NCI-H1436 (cell line): ENCODE measurements around the gene KAT5.
A peak's percentile ranks its signal among the peaks of the same experiment; 100 is the strongest.
"Not testable (repeated sequence)": the region's sequence is repeated elsewhere in the genome, so short reads cannot be mapped to it uniquely, and the experiment has no call there.

Source experiments
- DNase-seq: peaks from one replicate; lab custom pipeline; 2025; lab: John Stamatoyannopoulos, UW

KAT5 gene

DNA sequence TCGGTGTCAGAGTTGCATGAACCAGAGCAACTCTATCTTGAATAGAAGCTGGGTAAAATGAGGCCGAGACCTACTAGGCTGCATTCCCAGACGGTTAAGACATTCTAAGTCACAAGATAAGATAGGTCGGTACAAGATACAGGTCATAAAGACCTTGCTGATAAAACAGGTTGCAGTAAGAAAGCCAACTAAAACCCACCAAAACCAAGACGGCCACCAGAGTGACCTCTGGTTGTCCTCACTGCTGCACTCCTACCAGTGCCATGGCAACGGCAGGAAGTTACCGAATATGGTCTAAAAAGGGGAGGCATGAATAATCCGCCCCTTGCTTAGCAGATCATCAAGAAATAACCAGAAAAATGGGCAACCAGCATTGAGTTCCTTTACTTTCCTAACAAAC is 2.4 kb upstream of the KAT5 start:
- DNase-seq, result no peak

DNA sequence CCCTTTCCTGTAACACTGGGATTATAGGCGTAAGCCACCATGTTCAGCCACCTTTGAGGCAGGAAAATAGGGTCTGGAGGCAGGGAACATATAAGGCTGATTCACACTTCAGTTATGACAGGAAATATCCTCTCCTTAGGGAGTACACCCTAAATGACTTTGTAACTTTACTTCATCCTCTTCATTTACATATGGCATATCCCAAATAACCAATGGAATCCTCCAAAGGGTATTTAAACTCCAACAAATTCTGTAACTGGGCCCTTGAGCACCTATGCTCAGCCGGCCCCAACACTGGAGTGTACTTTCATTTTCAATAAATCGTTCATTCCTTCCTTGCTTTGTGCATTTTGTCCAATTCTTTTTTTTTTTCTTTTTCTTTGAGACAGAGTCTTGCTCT is 1.6 kb upstream of the KAT5 start:
- DNase-seq, result no peak

DNA sequence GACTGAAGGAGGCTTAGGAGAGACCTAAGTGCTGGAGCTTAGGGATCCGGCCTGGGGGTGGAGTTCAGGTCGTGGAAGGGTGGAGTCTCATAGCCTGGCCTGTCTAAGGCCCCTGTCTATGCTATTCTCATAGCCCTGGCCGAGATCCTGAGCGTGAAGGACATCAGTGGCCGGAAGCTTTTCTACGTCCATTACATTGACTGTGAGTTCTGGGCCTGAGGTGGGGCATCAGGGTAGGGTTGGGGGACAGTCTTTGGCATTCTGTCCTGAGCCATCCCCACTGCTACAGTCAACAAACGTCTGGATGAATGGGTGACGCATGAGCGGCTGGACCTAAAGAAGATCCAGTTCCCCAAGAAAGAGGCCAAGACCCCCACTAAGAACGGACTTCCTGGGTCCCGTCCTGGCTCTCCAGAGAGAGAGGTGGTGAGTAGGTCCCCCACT is 603 bp downstream of the KAT5 start:
- DNase-seq, result no peak

DNA sequence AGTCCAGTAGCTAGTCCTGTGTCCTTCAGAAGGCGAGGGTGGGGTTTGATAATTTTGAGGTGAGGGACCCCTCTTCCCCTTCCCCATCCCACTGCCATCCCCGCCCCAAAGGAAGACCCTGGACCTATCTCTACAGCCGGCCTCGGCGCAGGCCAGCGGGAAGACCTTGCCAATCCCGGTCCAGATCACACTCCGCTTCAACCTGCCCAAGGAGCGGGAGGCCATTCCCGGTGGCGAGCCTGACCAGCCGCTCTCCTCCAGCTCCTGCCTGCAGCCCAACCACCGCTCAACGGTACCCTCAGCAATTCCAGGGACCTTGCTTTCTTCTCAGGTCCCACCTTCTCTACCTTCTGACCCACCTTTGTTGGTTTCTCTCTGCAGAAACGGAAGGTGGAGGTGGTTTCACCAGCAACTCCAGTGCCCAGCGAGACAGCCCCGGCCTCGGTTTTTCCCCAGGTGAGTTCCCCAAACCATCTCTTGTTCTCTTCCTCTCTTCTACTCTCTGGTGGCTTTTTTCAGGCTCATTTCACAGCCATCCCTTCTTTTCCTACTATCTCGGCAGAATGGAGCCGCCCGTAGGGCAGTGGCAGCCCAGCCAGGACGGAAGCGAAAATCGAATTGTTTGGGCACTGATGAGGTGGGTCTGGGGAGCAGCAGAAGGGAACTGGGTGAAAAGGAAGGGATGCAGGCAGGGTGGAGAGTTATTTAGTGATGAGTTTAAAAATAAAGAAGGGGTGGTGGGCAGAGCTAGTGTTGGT is 1.3 kb downstream of the KAT5 start:
- no peak for DNase-seq

DNA sequence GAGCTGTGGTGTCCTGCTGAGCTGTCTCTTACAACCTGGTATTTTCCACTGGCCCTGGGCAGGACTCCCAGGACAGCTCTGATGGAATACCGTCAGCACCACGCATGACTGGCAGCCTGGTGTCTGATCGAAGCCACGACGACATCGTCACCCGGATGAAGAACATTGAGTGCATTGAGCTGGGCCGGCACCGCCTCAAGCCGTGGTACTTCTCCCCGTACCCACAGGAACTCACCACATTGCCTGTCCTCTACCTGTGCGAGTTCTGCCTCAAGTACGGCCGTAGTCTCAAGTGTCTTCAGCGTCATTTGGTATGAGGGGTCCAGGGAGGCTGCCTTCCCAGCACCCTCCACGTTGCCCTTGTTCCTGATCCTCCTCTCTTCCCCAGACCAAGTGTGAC is 2.4 kb downstream of the KAT5 start:
- no peak for DNase-seq

GRCh38 chr11:65716302-65716701 is 4.2 kb downstream of the KAT5 start:
- no peak for DNase-seq

DNA sequence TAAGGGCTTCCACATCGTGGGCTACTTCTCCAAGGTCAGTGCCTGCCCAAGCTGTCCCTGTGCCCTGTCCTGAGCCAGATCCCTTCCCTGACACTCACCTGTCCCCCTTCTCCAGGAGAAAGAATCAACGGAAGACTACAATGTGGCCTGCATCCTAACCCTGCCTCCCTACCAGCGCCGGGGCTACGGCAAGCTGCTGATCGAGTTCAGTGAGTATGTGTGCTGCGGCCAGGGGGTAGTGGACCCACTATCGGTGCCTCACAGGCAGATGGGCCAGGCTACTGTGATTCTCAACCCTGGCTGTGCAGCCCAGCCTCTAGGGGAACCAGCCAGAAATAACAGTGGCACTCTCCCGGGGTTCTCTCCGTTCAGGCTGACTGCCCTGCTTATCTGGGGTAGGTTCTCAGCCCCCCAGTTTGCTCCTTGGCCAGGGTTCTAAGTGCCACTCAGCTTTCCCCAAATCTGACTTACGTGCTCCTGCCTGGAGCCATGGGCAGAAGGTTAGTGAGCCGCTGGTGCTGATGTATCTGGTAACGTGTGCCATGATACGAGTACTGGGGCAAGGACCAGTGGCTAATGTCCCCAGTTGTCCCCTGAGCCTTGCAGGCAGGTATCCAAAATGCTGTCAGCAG is 4.8 kb downstream of the KAT5 start:
- no peak for DNase-seq

DNA sequence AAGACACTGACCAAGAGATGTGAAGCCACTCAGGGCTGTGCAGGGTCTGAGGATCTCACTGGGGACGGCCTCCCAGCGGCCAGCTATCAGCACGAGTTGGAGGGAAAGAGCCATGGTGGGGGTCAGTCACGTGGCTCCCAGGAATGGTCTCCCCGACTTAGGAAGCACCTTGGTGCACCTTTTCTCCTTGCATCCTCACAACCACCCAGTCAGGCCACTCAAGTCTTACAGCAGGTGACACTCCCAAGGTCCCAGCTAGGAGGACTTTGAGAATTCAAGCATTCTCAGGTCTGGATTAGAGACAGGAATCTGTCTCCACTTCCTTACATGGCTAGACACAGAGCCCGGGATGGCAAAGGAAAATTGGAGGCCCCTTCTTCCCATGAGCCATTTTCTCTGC is 5.9 kb downstream of the KAT5 start:
- DNase-seq, result no peak

DNA sequence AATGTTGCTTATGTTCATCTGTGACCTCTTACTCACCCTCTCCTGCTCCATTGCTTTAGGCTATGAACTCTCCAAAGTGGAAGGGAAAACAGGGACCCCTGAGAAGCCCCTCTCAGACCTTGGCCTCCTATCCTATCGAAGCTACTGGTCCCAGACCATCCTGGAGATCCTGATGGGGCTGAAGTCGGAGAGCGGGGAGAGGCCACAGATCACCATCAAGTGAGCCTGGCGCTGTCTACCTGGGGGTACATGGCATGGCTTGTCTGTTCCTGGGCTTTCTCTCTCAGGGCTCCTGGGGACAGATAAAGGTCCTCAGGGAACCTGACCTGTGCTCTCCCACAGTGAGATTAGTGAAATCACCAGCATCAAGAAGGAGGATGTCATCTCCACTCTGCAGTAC is 6.5 kb downstream of the KAT5 start:
- no peak for DNase-seq

DNA sequence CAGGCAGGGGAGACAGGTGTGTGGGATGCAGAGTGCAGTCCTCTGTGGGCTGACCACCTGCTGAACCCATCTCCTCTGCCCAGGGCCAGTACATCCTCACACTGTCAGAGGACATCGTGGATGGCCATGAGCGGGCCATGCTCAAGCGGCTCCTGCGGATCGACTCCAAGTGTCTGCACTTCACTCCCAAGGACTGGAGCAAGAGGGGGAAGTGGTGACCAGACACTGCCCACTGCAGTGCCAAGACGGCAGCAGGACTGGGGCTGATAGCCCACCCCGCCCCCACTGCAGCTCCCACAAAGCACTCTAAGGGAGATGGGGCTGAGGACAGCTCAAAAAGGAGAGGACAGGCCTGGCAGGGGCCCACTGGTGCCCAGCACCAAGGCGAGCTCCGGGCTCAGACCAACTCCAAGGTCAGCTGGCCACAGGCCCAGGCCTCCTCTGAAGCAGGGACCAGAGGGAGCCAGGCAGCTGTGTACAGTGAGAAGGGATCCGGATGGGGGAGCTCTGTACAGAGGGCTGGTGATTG is 7.0 kb downstream of the KAT5 start:
- no peak for DNase-seq

DNA sequence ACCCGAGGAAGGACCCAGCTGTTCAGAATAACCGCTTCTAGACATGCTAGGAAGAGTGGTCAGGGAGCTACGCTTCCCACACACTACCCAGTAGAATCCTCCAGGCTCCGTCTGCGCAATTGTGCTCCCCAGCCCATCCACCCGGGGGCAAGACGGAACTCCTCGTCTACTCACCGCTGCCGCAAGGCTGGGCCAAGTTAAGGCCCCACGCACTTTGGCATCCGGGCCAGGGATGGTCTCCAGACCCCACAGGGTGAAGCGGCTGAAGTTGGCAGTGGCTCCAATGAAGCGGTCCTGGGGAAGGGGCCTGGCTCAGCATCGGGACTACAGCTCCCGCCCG is 7.8 kb downstream of the KAT5 start:
- no peak for DNase-seq

- DNase-seq, result peak; percentile 77
Observed at GRCh38 chr11:65720211-65720934, 8.3 kb downstream of the KAT5 start, which contains the start of gene RNASEH2C. Gene RNASEH2C (minus strand): TSS chr11:65720798. CDS start chr11:65720758, 40 bp downstream.

DNA sequence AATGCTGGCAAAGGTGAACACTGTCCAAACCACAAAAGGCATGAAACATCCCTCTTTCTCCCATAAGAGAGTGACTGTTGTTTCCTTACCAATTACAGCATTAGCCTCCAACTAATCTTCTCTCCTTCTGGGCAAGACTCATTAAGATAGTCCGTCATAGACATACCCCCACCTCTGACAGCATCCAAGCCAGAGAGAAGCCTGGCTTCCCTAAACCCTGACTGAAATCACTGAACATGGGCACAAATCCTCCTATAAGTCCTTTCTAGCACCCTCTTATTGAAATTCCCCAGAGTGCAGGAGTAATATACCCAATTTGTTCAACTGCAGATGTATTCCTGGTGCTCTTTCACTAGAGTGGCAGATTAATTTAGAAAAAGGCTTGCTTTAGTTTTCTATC is 10.2 kb downstream of the KAT5 start:
- DNase-seq, result no peak

DNA sequence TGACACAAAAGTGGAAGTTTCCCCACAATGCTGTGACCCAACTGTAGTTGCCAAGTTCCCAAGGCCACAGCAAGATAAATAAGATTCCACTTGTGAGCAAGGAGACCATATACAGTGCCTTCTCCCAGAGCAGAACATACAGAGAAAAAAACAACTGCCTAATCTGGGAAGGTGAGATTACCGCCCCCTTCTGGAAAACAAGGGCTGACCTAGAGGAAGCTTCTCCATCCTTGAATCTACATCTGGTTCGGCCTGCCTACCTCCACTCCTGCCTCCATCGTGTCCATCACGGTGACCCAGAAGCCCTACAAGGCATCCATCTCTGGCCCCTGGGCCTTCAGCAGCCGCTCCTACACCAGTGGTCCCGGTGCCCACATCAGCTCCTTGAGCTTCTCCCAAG is 14.6 kb downstream of the KAT5 start:
- no peak for DNase-seq

DNA sequence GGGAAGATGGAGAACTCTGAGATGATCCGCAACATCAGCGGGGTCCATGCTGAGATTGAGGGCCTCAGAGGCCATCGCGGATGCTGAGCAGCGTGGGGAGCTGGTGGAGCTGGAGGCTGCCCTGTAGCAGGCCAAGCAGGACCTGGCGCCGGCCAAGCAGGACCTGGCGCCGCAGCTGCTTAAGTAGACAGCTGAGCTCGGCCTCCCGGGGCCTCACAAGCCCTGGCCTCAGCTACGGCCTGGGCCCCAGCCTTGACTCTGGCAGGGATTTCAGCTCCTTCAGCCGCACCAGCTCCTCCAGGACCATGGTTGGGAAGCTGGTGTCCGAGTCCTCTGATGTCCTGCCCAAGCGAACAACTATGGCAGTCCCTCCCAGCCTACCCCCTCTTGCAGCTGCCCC is 15.8 kb downstream of the KAT5 start:
- no peak for DNase-seq

DNA sequence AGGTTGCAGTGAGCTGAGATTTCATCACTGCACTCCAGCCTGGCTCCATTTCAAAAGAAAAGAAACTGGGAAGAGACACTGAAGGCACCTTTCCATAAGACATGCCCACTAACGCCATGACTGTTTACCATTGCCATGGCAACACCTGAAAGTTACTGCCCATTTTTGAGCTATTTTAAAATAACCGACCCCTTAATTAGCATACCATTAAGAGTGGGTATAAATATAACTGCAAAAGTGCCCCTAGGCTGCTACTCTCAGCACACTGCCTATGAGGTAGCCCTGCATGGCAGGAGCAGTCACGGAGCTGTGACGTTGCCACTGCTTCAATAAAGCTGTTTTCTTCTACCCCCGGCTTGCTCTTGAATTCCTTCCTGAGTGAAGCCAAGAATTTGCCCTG is 18.4 kb downstream of the KAT5 start:
- DNase-seq, result no peak

DNA sequence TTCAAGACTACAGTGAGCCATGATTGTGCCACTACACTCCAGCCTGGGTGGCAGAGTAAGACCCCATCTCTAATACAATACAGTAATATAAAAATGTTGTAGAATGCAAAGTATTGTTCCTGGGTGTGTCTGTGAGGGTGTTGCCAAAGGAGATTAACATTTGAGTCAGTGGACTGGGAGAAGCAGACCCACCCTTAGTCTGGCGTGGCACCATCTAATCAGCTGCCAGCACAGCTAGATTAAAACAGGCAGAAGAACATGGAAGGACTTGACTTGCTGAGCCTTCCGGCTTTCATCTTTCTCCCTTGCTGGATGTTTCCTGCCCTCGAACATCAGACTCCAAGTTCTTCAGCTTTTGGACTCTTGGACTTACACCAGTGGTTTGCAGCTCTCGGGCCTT is 23.1 kb downstream of the KAT5 start:
- DNase-seq, result not testable (repeated sequence)

- DNase-seq, result no peak
Observed at GRCh38 chr11:65736810-65737209, 24.8 kb downstream of the KAT5 start.

- DNase-seq, result no peak
Observed at GRCh38 chr11:65739022-65739421, 27.0 kb downstream of the KAT5 start.

DNA sequence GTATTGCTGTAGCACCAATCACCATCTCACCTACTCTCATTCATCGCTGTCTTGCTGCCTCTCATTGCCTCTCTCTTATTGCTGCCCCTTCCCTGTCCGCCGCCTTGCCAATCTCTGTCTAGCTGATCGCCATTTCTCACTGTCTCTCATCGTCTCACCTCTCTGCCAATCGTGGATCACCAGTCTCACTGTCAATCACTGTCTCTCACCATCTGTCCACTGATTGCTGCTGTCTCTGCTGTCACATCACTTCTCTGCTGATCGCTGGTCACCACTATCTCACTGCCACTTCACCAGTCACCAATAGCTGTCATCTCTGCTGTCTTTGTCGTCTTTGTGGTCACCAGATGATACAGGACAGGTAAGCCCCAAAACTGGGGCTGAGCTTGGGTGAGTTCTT is 29.1 kb downstream of the KAT5 start:
- DNase-seq, result no peak

DNA sequence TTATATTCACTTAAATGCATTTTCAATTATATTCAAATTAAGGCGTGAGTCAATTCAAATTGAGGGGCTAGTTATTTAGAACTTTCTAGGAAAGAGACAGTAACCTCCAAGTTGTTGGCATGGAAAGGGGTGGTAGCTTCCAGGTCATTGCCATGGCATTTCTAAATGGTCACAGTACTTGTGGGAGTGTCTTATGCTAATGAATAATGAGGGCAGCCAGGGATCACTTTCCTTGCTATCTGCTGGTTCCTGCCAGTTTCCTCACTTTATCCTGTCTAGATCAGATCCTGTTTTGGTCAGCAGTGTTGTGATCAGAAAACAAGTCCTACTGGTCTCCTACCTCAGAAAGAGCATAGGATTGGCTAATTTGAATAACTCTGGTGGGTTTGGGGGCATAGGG is 30.3 kb downstream of the KAT5 start:
- no peak for DNase-seq

GRCh38 chr11:65743681-65744025 is 31.6 kb downstream of the KAT5 start:
- DNase-seq, result no peak

- DNase-seq, result peak; percentile 5
Observed at GRCh38 chr11:65744026-65744698, 32.1 kb downstream of the KAT5 start.
